ENCODE results near the gene OCEL1.

Gene OCEL1

DNA sequence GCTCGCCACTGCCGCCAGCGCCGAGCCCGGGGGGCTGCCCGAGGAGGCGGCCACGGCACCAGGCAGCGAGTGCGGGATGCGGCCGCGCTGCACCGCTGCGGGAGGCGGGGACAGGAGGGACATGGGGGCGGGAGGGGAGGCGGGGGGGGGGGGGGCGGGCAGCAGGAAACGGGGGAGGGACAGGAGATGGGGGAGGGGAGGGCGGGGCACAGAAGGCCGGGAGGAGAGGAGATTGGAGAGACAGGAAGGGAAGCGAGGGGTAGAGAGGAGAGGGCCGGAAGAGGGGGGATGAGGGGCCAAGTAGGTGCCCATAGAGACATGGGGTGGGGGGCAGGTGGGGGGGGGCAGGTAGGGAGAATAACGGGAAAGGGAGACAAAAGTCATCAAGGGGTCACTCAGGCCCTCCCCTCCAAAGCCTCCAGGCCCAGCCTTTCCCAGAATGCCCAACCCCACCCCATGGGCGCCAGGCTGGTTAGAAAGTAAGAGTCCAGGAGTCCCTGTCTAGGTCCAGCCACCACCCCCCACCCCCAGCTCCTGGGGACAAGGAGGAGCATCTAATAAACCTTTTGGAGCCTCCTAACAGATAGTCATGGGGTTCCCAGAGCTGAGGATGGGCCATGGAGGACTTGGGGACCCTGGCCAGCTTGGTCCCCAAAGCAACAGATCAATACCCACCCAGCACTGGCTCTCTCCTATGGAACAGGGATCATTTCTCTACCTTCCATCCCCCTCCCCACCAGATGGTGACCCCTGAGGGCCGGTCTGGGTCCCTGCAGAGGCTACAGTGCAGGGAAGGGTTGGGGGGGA lies 10.1 kb downstream of the OCEL1 start:
- H3K27me3 ChIP-seq, result no peaks in the 10 kb centered on the region
- H3K4me1 ChIP-seq, result peaks cover 10% of the 10 kb centered on the region
- peaks cover 64% of the 10 kb centered on the region for H3K36me3 ChIP-seq
- peak overlapping the region; percentile 77 for H3K4me3 ChIP-seq (ENCODE audit: low read depth, low read length)
- no peak for DNase-seq
- no peak for TF ChIP-seq CTCF (IDR thresholded peaks at IDR 0.05; ENCODE audit: low read depth, low read length)
- no peaks in the 10 kb centered on the region for H3K9me3 ChIP-seq

DNA sequence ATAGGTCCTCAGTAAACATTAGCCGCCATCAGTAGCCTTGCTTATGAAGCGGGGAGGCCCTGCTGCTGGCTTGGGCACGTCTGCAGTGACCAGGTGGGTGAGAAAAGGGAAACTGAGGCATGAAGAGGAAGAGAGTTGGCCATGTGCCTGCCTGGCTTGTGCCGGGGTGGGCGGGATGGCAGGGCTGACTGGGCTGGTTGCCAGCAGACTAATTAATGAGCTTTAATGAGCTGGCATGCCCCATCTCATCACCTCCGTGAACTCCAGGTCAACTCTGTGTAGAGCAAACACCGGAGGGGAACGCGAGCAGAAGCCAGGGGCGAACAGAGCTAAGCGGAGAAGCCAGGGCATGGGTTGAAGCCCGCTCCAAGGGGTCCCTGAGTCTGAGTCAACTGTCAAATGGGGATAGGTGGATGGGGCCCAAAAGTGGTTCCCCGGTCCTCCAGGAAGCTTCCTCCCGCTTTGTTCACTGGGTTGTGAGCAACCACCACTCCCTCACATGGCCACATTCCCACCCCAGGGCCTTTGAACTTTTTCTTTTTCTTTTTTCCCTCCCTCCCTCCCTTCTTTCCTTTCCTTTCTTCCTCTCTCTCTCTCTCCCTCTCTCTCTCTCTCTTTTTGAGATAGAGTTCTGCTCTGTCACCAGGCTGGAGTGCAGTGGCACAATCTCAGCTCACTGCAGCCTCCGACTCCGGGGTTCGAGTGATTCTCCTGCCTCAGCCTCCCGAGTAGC lies 11.0 kb downstream of the OCEL1 start:
- Histone ChIP-seq H3K36me3 (peaks cover 58% of the 10 kb centered on the region), H3K9me3 (no peaks in the 10 kb centered on the region), H3K4me1 (peaks cover 10% of the 10 kb centered on the region), H3K27me3 (no peaks in the 10 kb centered on the region), H3K4me3 (ENCODE audit: low read depth, low read length) (no peak overlapping the region)
- no peak for TF ChIP-seq CTCF (IDR thresholded peaks at IDR 0.05; ENCODE audit: low read depth, low read length)
- DNase-seq, result no peak

- Histone ChIP-seq H3K36me3 (peaks cover 48% of the 10 kb centered on the region), H3K4me1 (peaks cover 10% of the 10 kb centered on the region), H3K27me3 (no peaks in the 10 kb centered on the region), H3K4me3 (ENCODE audit: low read depth, low read length) (no peak overlapping the region), H3K9me3 (no peaks in the 10 kb centered on the region)
- no peak for TF ChIP-seq CTCF (IDR thresholded peaks at IDR 0.05; ENCODE audit: low read depth, low read length)
- DNase-seq, result no peak
Observed at GRCh38 chr19:17237747-17238706, 12.0 kb downstream of the OCEL1 start.

- Histone ChIP-seq H3K4me3 (ENCODE audit: low read depth, low read length) (no peak overlapping the region), H3K27me3 (no peaks in the 10 kb centered on the region), H3K4me1 (peaks cover 6% of the 10 kb centered on the region; the same call in 1 of the 2 replicates), H3K36me3 (peaks cover 31% of the 10 kb centered on the region), H3K9me3 (no peaks in the 10 kb centered on the region)
- DNase-seq, result no peak
- TF ChIP-seq CTCF (IDR thresholded peaks at IDR 0.05; ENCODE audit: low read depth, low read length), result no peak
Observed at GRCh38 chr19:17240062-17240752, 14.2 kb downstream of the OCEL1 start.

DNA sequence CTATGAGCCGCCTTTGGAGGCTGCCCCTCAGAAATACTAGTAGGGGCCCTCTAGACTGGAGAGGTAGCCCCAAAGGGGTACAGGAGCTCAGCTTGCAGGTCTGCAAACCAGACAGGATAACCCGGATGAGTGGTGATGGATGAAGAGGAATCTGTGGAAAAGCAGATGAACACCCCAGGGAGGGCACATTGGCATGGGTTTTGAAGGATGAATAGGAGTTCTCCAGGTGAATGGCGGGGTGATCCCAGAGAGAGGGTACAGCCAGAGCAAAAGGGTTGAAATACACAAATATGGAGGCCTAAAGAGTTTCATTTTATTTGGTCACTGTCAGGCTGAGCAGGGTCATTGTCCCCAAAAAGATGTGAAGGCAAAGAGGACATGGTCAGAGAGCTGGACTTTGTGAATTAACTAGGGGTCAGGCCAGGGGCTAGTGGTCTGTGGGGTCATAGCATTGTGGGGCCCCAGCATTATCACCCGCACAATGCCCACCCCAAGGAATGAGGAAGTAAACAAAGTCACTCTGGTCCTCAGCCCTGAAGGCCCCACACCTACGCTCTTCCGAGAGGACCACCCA lies 14.9 kb downstream of the OCEL1 start:
- no peak for TF ChIP-seq CTCF (IDR thresholded peaks at IDR 0.05; ENCODE audit: low read depth, low read length)
- H3K4me1 ChIP-seq, result peaks cover 6% of the 10 kb centered on the region; the same call in 1 of the 2 replicates

More for the DNA sequence above, 14.9 kb downstream of the OCEL1 start:
- H3K36me3 ChIP-seq, result peaks cover 30% of the 10 kb centered on the region
- H3K4me3 ChIP-seq (ENCODE audit: low read depth, low read length), result no peak overlapping the region
- no peaks in the 10 kb centered on the region for H3K9me3 ChIP-seq
- DNase-seq, result no peak
- no peaks in the 10 kb centered on the region for H3K27me3 ChIP-seq

Measured in BE2C (cell line).